Gastrocnemius medialis (tissue), 4 donors: ENCODE data around the gene SLC12A7. TPM values are rescaled to one million over a fixed set of nuclear protein-coding genes. Genes with fewer than 3 reads are reported as not detected.

Experiments used
- ATAC-seq, 2 donors: fragments of 150-250 bp; one replicate each; pipeline ENCODE4 v1.9.1; 2016
- DNase-seq, 2 donors: peaks; one replicate each; pipeline ENCODE4 v3.0.0-alpha.2; 2019
- H3K27ac ChIP-seq, 4 donors: fragments of 200-600 bp; sonication (generic); 1 replicate in 1 of 4; 2 replicates in 3 of 4; pipeline ENCODE4 v1.5.1; 2016 to 2018; ENCODE audit warnings: mild to moderate bottlenecking in 2 of 4, moderate library complexity in 1 of 4
- H3K27me3 ChIP-seq, 3 donors: fragments of 200-600 bp; sonication (generic) in 2 of 3; 1 replicate in 1 of 3; 2 replicates in 2 of 3; pipeline versions ENCODE4 v1.5.1 to v1.6.0; 2016 to 2019; ENCODE audit warnings: mild to moderate bottlenecking in 1 of 3, moderate library complexity in 1 of 3
- H3K36me3 ChIP-seq, 2 donors: fragments of 200-600 bp; sonication (generic) in 1 of 2; one replicate each; pipeline ENCODE4 v1.5.1; 2017 to 2018
- H3K4me1 ChIP-seq, 2 donors: fragments of 200-600 bp; sonication (generic) in 1 of 2; one replicate each; pipeline ENCODE4 v1.5.1; 2016 to 2017; ENCODE audit warnings: mild to moderate bottlenecking in 2 of 2
- H3K4me3 ChIP-seq, 4 donors: fragments of 200-600 bp; sonication (generic) in 3 of 4; 1 replicate in 1 of 4; 2 replicates in 3 of 4; pipeline ENCODE4 v1.5.1; 2016 to 2019; ENCODE audit warnings: mild to moderate bottlenecking in 2 of 4
- H3K9me3 ChIP-seq, 3 donors: fragments of 200-600 bp; sonication (generic) in 2 of 3; 1 replicate in 1 of 3; 2 replicates in 2 of 3; pipeline ENCODE4 v1.5.1; 2016 to 2019
- POLR2A ChIP-seq, 2 donors: fragments of 450-650 bp; IDR thresholded peaks; one replicate each; pipeline ENCODE4 v1.6.1; 2017; ENCODE audit warnings: antibody characterized with exemption in 2 of 2, mild to moderate bottlenecking in 2 of 2, moderate library complexity in 2 of 2
- in situ Hi-C, 4 donors: fragments of 200-750 bp; cut with MboI; loops; one replicate each; pipeline versions ENCODE4 v1.15.0 to v1.8.0; 2017; ENCODE audit warnings: low sequenced_read_pairs in 4 of 4
- intact Hi-C: fragments of 100-400 bp; cut with DNase I; formaldehyde crosslinking; loops from one replicate; pipeline ENCODE4 v1.15.1; 2023; ENCODE audit warnings: low total_unique reads
- total RNA-seq, 4 donors: library from RNA; depleted of rRNA; stranded (reverse); fragments of >200 nt; gene quantifications; one replicate each; pipeline versions ENCODE4 v1.1.0 to v1.2.3, GENCODE V29; 2016
- TF ChIP-seq, protein P1 (sequence below), 5 experiments: fragments of 450-650 bp in 3 of 5; fragments of 200-600 bp in 2 of 5; sonication (generic) in 2 of 5; IDR thresholded peaks in 4 of 5; conservative IDR thresholded peaks in 1 of 5; 1 replicate in 4 of 5; 2 replicates in 1 of 5; pipeline ENCODE4 v1.5.1; 2016 to 2019; ENCODE audit warnings: antibody characterized with exemption in 5 of 5, mild to moderate bottlenecking in 3 of 5, moderate library complexity in 3 of 5

Gene SLC12A7
- total RNA-seq, 4 donors from 2014 or later, result 1.6 to 5.3 (median 3.5) TPM

DNA sequence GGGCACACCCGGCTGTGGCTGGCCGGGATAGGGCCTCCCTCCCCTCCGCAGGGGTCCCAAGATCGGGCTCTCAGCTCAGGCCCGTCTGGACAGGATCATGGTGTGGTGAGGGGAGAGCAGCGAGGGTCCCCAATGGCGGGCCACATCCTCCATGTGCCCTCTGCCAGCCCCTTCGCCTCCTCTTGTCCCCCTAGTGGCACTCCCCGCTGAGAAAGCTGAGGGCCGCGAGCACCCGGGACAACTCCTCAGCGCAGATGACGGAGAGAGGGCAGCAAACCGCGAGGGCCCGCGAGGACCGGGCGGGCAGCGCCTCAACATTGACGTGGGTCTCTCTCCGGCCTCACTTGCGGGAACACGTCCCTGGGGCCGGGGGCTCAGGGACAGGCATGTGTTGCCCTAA is 78.7 kb downstream of the SLC12A7 start:
- peaks cover 0 to 34% (median 15%) of the 10 kb centered on the region in 3 donors for H3K27me3 ChIP-seq
- in situ Hi-C loops, result no loop called here
- H3K27ac ChIP-seq, result no peak overlapping the region
- no peaks in the 10 kb centered on the region for H3K36me3 ChIP-seq
- TF ChIP-seq, protein P1, sequence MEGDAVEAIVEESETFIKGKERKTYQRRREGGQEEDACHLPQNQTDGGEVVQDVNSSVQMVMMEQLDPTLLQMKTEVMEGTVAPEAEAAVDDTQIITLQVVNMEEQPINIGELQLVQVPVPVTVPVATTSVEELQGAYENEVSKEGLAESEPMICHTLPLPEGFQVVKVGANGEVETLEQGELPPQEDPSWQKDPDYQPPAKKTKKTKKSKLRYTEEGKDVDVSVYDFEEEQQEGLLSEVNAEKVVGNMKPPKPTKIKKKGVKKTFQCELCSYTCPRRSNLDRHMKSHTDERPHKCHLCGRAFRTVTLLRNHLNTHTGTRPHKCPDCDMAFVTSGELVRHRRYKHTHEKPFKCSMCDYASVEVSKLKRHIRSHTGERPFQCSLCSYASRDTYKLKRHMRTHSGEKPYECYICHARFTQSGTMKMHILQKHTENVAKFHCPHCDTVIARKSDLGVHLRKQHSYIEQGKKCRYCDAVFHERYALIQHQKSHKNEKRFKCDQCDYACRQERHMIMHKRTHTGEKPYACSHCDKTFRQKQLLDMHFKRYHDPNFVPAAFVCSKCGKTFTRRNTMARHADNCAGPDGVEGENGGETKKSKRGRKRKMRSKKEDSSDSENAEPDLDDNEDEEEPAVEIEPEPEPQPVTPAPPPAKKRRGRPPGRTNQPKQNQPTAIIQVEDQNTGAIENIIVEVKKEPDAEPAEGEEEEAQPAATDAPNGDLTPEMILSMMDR (IDR thresholded peaks at IDR 0.05 in 4 of 5, conservative IDR thresholded peaks at IDR 0.05 in 1 of 5), result no peak
- no peak for TF ChIP-seq POLR2A (IDR thresholded peaks at IDR 0.05)
- DNase-seq, result no peak
- intact Hi-C loops, result no loop called here
- no peak overlapping the region for H3K4me3 ChIP-seq
- ATAC-seq, result no peak
- no peaks in the 10 kb centered on the region for H3K9me3 ChIP-seq
- H3K4me1 ChIP-seq, result no peaks in the 10 kb centered on the region

DNA sequence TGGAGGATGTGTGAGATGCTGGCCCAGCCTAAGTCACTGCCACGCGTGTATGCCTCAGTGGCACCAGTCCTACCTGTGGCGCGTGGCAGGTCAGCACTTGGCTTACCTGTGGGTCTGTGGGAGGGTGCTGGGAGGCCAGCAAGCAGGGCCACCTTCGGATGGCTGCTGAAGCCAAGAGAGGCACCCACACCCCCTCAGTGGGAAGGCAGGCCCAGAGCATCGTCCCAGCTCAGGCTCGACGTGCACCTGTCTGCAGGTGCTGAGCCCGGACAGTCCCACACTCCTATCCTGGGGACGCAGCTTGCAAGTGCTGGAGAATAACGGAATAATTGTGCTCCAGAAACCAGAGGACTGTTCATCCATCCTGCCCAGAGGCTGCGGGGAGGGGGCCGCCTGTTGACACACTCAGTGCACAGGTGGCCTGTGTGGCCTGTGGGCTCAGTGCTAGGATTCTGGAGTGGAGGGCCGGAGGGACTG is 79.3 kb downstream of the SLC12A7 start:
- intact Hi-C loops, result no loop called here
- no peaks in the 10 kb centered on the region for H3K36me3 ChIP-seq
- ATAC-seq (no peak), DNase-seq (no peak)
- in situ Hi-C loops, result no loop called here
- H3K27me3 ChIP-seq, result peaks cover 0 to 34% (median 15%) of the 10 kb centered on the region in 3 donors
- no peaks in the 10 kb centered on the region for H3K4me1 ChIP-seq
- H3K27ac ChIP-seq, result no peak overlapping the region
- TF ChIP-seq, protein P1 (IDR thresholded peaks at IDR 0.05 in 4 of 5, conservative IDR thresholded peaks at IDR 0.05 in 1 of 5), result no peak
- TF ChIP-seq POLR2A (IDR thresholded peaks at IDR 0.05), result no peak
- no peaks in the 10 kb centered on the region for H3K9me3 ChIP-seq
- H3K4me3 ChIP-seq, result no peak overlapping the region

DNA sequence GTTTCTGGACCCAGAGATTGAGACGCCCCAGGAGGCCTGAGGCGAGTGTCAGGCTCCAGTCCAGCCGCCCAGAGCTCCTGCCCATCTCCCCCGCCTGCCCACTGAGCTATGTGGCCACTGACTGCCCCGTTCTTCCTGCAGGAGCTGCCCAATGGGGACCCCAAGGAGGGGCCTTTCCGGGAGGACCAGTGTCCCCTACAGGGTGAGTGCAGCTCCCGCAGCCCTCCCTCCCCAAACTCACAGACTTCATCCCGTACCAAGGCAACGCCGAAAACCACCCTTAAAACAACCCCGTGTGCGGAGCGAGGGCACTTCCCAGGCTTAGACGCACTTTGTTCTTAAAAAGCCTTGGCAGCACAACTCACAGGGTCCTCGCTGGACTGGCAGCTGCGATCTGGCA is 79.9 kb downstream of the SLC12A7 start:
- no peak for DNase-seq
- Histone ChIP-seq H3K4me3 (no peak overlapping the region), H3K36me3 (no peaks in the 10 kb centered on the region), H3K27me3 (peaks cover 0 to 34% (median 15%) of the 10 kb centered on the region in 3 donors), H3K9me3 (no peaks in the 10 kb centered on the region), H3K27ac (no peak overlapping the region), H3K4me1 (no peaks in the 10 kb centered on the region)
- no peak for ATAC-seq
- intact Hi-C loops, result no loop called here
- TF ChIP-seq, protein P1 (IDR thresholded peaks at IDR 0.05 in 4 of 5, conservative IDR thresholded peaks at IDR 0.05 in 1 of 5), result no peak
- no peak for TF ChIP-seq POLR2A (IDR thresholded peaks at IDR 0.05)
- in situ Hi-C loops, result no loop called here

DNA sequence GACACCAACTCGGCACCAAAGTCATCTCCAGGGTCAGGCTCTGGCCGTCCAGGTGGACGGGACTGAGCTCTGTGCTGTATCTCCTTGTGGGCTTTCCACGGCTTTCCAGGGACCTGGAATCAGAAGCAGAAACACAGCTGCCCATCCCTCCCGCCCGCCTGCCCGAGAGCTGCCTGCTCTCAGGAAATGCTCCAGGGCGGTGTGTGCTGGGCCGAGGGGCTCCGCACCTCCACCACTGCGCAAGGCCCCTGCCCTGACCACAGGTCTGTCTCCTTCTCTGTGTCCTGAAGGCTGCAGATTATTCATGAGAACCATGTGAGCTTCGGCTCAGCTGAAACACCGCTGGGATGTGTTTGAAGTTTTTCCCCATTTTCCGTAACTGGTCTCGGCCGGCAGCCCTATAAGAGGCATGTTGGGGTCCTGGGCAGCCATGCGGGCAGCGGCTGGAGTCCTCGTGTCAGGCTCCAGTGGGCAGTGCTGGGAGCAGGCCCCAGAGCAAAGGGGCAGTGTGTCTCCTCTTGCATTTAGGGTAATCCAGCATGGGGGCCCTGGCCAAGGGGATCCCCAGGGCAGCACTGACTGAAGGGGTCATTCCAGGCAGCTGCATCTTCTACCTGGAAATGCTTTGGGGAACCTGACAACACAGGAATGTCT is 80.4 kb downstream of the SLC12A7 start:
- no peak for DNase-seq
- intact Hi-C loops, result no loop called here

DNA sequence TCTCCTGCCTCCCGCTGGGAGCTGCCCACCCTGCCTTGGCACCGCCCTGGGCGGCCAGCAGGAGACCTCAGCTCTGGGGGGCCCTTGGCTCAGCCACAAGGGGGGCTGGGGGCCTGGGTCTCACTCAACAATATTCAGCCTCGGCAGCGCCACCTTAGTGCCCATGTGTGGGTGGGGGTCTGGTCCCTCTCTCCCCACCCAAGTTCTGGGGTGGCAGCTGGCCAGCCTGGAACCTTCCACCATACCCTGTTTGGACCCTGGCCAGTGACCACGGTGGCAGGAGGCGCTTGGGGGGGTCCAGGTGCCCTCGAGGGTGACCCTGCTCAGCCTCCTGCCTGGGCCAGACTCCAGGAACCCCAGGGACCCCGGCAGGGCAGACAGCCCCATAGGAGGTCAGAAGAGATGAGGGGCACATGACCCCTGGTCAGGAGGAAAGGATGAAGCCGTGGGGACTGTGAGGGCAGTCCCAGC is 81.0 kb downstream of the SLC12A7 start:
- TF ChIP-seq POLR2A (IDR thresholded peaks at IDR 0.05), result no peak
- TF ChIP-seq, protein P1 (IDR thresholded peaks at IDR 0.05 in 4 of 5, conservative IDR thresholded peaks at IDR 0.05 in 1 of 5), result no peak
- intact Hi-C loops, result no loop called here
- peaks cover 0 to 34% (median 15%) of the 10 kb centered on the region in 3 donors for H3K27me3 ChIP-seq
- ATAC-seq (no peak), DNase-seq (no peak)
- H3K4me3 ChIP-seq, result no peak overlapping the region
- no peaks in the 10 kb centered on the region for H3K36me3 ChIP-seq
- no peaks in the 10 kb centered on the region for H3K9me3 ChIP-seq
- H3K4me1 ChIP-seq, result no peaks in the 10 kb centered on the region
- H3K27ac ChIP-seq, result no peak overlapping the region
- in situ Hi-C loops, result no loop called here

More for the DNA sequence above, 80.4 kb downstream of the SLC12A7 start:
- no peak for TF ChIP-seq POLR2A (IDR thresholded peaks at IDR 0.05)
- H3K36me3 ChIP-seq, result no peaks in the 10 kb centered on the region
- in situ Hi-C loops, result no loop called here
- H3K9me3 ChIP-seq, result no peaks in the 10 kb centered on the region
- no peaks in the 10 kb centered on the region for H3K4me1 ChIP-seq
- H3K4me3 ChIP-seq, result no peak overlapping the region
- ATAC-seq, result no peak
- peaks cover 0 to 34% (median 15%) of the 10 kb centered on the region in 3 donors for H3K27me3 ChIP-seq
- no peak overlapping the region for H3K27ac ChIP-seq
